Gastroesophageal sphincter (tissue), 3 donors: ENCODE results near the gene AFF3.

Experiments used
- CTCF ChIP-seq, 4 experiments: fragments of 200-600 bp in 2 of 4; fragments of 450-650 bp in 2 of 4; sonication (generic) in 1 of 4; IDR thresholded peaks; one replicate each; pipeline ENCODE4 v1.5.1; 2017 to 2019; ENCODE audit warnings: antibody characterized with exemption in 4 of 4, mild to moderate bottlenecking in 2 of 4, moderate library complexity in 2 of 4
- EP300 ChIP-seq: sonication (generic); formaldehyde crosslinking; IDR thresholded peaks from one replicate; pipeline ENCODE4 v1.6.1; 2017; ENCODE audit warnings: antibody characterized with exemption, mild to moderate bottlenecking
- POLR2A ChIP-seq, 2 donors: fragments of 450-650 bp; IDR thresholded peaks; one replicate each; pipeline ENCODE4 v1.6.1; 2017; ENCODE audit warnings: antibody characterized with exemption in 2 of 2, mild to moderate bottlenecking in 2 of 2, moderate library complexity in 1 of 2
- POLR2AphosphoS5 ChIP-seq: sonication (generic); formaldehyde crosslinking; IDR thresholded peaks from one replicate; pipeline ENCODE4 v1.6.1; 2017; ENCODE audit warnings: antibody characterized with exemption

DNA sequence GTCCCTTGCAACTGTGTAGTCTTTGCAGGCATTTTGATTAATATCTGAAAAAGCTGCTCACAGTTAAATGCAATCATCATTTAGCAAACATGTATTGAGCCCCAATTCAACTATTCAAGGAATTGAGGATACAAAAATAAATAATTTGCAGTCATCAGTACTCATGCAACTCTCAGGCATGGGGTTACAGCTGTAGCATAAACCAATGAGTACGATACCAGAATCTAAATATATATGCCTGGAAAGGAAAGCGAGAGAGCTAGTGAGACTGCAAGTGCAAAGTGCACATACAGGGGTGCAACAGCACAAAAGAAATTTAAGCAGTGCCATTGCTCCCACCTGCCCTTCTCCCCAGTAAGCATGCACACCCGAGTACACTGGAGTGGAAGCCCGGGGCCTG is 216.4 kb downstream of the AFF3 start:
- TF ChIP-seq CTCF (IDR thresholded peaks at IDR 0.05) (no peak), POLR2A (IDR thresholded peaks at IDR 0.05) (no peak), EP300 (no peak), POLR2AphosphoS5 (no peak)
